Femur (tissue), 1 donor: ENCODE measurements around the gene DOLK.
"Not testable (repeated sequence)": the region's sequence is repeated elsewhere in the genome, so short reads cannot be mapped to it uniquely, and the experiment has no call there.

ENCODE experiments used
- DNase-seq: peaks from one replicate; pipeline ENCODE4 v3.0.0-alpha.2; 2017

Gene DOLK

DNA sequence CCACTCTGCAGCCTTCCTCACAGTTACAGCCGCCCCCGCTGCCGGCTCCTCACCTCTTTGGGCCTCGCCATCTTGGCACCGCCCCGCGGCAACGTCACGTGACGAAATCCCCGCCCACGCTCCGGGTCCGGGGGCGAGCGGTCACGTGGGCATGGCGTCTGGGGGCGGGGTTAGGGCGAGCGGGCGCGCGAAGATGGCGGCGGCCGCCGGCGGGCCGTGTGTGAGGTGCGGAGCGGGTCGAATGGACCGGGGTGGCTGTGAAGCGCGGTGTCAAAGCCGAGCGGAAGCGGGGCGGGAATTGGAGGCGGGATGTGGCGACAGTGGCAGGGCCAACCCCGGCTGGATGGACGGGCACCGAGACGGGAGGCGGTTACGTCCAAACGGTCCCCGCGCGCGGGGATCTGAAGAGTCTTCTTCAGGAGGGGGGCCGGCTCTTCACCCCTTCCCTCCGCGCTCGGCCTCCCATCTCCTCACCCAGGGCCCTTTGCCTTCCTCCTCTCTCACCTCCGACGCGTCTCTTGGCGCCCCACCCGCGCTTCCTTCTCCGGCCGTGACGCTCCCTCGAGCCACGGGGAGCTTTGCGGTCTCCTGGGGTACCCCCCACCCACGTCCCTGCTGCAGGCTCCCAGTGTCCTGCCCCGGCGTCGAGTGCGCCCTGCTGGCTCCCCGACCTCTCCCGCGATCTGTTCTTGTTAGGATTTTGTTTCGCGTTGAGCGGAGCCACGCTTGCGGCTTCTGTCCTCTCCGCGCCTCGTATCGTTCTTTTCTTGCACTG lies at the start of gene DOLK, which contains the start of gene NUP188:
DOLK (minus strand) TSS at position 77 of the 775 bp plus-strand sequence. CDS start 300 bp downstream, outside the sequence.
NUP188 (plus strand) TSS at position 173 of the 775 bp plus-strand sequence; CDS start at position 194, 21 bp downstream.
- DNase-seq: peak; percentile 97

- DNase-seq: no peak
These were observed 48.4 kb upstream of the DOLK start for GRCh38 chr9:128995791-128996190.

DNA sequence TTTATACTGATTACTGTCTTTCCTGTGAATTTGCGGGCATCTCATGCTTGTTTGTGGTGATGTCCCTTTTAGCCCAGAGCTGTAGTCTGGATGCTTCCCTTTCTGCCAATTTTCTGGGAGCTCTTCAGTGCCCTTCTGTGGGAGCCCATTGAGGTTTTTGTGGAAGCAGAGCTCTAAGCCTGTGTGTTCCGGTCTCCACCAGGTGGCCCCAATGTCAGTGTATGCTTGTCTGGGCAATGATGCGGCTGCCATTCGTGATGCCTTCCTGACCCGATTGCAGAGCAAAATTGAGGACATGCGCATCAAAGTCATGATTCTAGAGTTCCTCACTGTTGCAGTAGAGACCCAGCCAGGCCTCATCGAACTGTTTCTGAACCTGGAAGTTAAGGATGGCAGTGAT lies 45.6 kb upstream of the DOLK start:
- DNase-seq: peak; percentile 24

DNA sequence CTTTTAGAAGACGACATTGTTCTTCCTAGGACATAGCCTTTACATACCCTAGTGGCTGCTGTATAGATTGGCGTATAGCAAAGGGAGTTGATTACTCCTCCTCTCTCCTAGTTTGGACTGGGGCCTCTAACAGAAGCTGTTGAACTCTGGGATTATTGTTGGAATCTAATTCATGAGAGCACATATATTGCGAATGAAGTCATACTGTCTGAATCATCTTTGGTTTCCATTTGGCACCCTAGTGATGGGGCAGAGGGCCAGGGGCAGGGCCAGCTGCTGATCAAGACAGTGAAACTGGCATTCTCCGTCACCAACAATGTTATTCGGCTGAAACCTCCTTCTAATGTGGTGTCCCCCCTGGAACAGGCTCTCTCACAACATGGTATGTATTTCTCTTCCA lies 40.4 kb upstream of the DOLK start:
- peak; percentile 80 for DNase-seq

- DNase-seq: no peak
These were observed 39.3 kb upstream of the DOLK start for GRCh38 chr9:128986671-128987070.

DNA sequence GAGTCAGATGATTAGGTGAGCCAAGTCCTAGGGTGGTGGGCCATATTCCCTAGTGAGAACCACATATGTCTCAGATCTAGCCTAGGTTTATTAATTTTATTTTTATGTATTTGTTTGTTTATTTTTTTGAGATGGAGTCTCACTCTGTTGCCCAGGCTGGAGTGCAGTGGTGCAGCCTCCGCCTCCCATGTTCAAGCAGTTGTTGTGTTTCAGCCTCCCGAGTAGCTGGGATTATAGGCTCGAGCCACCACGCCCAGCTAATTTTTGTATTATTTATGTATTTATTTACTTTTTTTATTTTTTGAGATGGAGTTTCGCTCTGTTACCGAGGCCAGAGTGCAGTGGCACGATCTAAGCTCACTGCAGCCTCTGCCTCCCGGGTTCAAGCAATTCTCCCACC lies 36.1 kb upstream of the DOLK start:
- DNase-seq: no peak

GRCh38 chr9:128979111-128979510 lies 31.7 kb upstream of the DOLK start:
- no peak for DNase-seq

DNA sequence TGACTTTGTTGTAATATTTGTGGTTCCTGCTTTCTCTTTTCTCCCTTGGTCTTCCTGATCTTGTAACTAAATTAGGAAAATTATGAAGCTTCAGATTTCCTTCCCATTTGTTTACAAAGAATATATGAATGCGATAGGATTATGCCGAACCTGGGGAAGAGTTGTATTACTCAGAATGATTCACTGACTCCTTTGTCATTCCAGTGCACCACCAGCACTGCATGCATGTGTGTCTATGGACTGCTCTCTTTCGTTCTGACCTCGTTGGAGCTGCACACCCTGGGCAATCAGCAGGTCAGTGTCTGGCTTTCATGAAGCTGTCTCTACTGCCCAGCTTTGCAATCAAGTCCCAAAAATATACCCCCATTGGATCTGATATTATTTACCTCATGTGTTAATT lies 25.6 kb upstream of the DOLK start:
- DNase-seq: no peak

DNA sequence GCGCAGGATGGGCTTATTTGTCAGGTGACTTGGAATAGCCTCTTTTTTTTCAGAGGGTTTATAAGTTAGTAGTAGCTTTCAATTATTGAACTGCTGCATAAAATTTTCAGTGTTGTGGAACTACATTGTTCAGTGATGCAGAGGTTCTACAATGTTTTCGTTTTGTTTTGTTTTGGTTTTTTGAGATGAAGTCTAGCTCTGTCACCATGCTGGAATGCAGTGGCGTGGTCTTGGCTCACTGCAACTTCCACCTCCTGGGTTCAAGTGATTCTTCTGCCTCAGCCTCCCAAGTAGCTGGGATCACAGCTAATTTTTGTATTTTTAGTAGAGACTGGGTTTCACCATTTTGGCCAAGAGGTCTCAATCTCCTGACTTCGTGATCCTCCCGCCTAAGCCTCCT lies 22.1 kb upstream of the DOLK start:
- no peak for DNase-seq

GRCh38 chr9:128961403-128961802 lies 14.0 kb upstream of the DOLK start:
- DNase-seq: not testable (repeated sequence)

DNA sequence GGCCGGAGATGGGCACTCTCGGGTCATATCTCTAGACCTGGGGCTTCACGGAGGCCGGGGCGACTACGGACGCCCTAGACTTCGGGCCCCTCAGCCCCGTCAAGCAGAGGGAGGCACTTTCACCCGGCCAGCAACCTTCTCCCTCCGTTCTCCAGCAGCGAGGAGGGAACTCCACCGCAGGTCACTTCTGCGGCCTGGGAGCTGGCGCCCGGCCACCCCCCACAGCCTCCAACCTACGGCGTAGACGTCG lies 201 bp downstream of the DOLK start:
- DNase-seq: no peak

DNA sequence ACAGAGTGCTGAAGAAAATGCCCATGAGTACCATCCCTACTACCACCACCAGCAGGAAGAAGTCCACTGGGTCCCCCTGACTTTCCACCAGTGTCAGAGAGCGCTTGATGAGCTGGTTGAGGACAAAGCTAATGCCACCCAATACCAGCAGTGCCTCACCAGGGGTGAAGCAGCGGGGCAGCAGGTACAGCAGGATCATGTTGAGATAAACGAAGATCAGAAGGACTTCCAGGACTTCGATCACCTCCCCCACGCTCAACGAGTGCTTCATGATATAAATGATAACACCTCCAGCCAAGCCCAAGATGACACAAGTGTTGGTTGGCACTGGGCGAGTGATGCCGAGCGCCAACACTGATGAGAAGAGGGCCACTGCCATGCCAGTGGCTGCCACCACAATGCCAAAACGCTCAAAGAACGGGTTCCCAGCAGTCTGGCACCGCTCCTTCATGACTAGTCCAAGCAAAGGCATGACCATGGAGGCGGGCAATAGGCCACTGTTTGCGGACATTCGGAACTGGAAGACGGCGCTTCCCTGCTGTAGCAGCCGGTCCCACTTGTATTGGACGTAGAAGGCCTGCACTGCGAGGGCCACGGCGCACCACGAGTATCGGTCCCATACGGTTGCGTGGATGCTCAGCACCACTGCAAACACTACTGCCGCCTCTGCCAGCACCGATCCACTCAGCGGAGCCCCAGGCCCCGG lies 679 bp downstream of the DOLK start:
- DNase-seq: no peak

GRCh38 chr9:128945798-128946501 lies 1.5 kb downstream of the DOLK start:
- DNase-seq: no peak

DNA sequence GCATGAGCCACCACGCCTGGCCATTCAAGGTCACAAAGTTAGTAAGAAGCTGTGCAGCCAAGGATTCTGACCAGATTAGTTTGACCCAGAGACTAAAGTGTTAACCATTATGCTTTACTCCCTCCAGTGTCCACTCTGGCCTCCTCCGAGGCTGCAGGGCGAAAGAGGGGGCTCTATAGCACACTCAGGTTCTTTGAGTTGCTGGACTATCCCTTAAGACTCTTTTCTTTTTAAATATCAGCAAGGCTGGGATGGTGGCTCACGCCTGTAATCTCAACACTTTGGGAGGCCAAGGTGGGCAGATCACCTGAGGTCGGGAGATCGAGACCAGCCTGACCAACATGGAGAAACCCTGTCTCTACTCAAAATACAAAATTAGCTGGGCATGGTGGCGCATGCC lies 2.4 kb downstream of the DOLK start:
- DNase-seq: not testable (repeated sequence)

GRCh38 chr9:128943832-128944620 lies 3.4 kb downstream of the DOLK start:
- DNase-seq: no peak

DNA sequence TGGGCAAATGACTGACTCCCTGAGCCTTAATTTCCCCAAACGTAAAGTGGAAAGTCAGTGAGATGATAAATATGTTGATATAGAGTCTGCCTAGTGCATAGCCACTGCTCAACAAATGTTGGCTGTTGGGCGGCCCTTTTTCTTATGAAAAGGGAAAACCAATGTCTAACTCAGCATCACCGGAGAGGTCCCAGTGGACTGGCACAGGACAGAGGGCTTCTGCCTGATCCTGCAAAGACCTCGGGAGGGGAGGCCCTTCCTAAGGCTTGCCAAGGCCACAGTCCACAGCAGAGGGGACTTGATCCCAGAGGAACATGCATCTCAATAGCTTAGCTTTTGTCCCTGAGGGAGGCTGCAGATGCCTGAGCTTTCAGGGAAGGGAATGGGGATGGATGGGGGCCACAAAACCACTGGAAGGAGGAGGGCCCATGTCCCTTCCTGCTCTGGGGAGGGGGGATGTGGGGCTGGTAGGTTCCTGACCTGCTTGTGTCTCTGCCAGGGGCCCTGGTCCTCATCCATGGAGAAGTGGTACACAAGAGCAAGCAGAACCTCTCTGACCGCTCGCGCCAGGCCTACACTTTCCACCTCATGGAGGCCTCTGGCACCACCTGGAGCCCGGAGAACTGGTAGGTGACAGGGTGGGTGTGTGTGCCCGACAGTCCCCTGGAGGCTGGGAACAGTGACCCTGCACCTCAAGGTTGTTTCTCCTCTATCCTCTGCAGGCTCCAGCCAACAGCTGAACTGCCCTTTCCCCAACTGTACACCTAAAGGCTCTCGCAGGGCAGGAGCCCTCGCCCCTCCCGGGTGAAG lies 6.3 kb downstream of the DOLK start:
- no peak for DNase-seq

DNA sequence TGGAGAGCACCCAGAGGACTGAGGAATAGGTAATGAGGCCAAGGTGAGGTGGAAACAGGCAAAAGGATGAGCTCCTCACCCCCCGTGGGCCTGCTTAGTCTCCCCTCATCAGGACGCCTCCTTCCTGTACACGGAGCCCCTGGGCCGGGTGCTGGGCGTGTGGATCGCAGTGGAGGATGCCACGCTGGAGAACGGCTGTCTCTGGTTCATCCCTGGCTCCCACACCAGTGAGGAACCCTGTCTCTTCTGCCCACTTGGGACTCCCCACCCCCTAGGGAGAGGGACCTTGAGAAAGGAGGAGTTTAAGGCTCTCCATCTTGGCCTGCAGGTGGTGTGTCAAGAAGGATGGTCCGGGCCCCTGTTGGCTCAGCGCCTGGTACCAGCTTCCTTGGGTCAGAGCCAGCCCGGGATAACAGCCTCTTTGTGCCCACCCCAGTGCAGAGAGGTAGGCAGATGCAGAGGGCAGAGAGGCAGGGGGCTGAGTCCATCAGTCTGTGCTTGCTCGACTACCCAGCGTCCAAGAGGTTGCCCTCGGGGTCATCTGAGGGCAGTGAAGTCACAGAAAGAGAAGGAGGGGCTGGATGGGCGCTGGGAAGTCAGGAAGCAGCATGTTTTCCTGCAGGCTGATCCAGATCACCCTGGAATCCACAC lies 7.0 kb downstream of the DOLK start:
- DNase-seq: no peak

GRCh38 chr9:128937310-128938165 lies 9.9 kb downstream of the DOLK start:
- DNase-seq: no peak

GRCh38 chr9:128936171-128936865 lies 11.1 kb downstream of the DOLK start:
- no peak for DNase-seq

DNA sequence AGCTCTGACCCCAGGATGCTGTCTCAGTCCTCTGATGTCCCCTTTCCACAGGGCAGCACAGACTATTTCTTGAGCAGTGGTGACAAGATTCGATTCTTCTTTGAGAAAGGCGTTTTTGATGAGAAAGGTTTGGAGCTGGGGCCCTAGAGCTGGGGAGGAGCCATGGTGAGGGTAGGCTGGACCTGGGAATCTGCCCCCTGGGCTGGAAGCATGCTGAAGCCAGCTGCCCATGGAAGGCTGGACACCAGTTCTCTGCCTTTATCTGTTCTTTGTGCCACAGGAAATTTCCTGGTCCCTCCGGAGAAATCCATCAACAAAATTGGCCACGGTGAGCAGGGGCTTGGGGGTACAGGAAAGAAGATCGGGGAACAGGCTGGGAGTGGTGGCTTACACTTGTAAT lies 13.7 kb downstream of the DOLK start:
- no peak for DNase-seq
